Measurements from ENCODE around the gene CTIF.

Gene CTIF

GRCh38 chr18:48619501-48619900, 80.7 kb downstream of the CTIF start:
- no peak for DNase-seq (ENCODE audit: low read depth in 2 of 3, low spot score in 1 of 3)

DNA sequence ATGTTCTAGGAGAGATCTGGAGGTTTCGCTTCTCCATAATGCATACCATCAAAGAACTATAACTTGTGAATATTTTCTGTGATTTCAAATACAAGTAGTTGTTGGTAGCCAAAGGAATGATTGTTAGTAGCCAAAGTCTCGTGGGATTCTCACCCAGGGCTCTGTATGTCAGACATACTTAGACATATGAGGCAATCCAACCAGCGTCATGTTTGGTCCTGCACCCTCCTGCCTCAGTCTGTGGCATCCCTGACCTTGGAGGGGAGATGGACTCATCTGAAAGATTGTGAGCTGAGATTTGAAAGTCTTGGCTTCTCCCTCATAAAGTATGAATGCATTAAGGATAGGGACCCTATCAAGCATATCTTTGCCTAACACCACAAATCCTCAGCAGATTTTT, 81.2 kb downstream of the CTIF start:
- no peak for DNase-seq (ENCODE audit: low read depth in 2 of 3, low spot score in 1 of 3)

DNA sequence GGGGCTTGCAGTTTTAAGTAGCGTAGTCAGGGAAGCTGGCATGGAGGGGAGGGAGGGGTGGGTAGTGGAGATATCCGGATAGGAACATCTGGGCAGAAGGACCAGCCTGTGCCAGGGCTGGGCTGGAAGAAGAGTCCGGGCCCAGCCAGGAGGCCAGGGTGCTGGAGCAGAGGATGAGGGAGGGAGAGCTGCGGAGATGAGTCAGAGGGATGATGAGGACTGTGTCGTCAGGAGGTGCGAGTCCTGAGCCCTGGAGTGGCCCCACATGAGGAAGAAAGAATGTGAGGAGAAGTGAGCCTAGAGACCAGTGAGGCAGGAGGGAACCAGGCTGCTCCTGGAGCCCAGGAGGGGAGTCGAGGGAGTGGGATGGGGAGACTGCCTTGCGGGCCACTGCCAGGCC, 82.4 kb downstream of the CTIF start:
- no peak for DNase-seq (ENCODE audit: low read depth in 2 of 3, low spot score in 1 of 3)

GRCh38 chr18:48621815-48622555, 83.2 kb downstream of the CTIF start:
- DNase-seq (ENCODE audit: low read depth in 2 of 3, low spot score in 1 of 3): no peak

GRCh38 chr18:48622911-48623431, 84.1 kb downstream of the CTIF start:
- no peak for DNase-seq (ENCODE audit: low read depth in 2 of 3, low spot score in 1 of 3)

GRCh38 chr18:48623468-48624235, 84.8 kb downstream of the CTIF start:
- DNase-seq (ENCODE audit: low read depth in 2 of 3, low spot score in 1 of 3): no peak

- DNase-seq (ENCODE audit: low read depth in 2 of 3, low spot score in 1 of 3): no peak
These were observed 86.0 kb downstream of the CTIF start for GRCh38 chr18:48624856-48625255.

DNA sequence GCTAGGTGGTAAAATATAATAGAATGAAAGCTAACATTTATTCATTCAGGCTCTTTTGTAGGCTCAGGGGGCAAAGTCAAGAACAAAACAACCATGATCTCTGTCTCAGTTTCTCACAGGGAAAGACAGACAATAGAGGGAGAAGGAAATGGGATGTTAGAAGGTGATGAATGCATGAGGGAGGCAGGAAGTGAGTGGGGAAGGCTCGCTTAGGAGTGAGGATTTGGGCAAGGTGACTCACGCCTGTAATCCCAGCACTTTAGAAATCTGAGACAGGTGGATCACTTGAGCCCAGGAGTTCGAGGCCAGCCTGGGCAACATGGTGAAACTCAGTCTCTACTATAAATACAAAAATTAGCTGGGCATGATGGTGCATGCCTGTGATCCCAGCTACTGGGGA, 88.4 kb downstream of the CTIF start:
- no peak for DNase-seq (ENCODE audit: low read depth in 2 of 3, low spot score in 1 of 3)

- no peak for DNase-seq (ENCODE audit: low read depth in 2 of 3, low spot score in 1 of 3)
These were observed 91.0 kb downstream of the CTIF start for GRCh38 chr18:48629730-48630324.

DNA sequence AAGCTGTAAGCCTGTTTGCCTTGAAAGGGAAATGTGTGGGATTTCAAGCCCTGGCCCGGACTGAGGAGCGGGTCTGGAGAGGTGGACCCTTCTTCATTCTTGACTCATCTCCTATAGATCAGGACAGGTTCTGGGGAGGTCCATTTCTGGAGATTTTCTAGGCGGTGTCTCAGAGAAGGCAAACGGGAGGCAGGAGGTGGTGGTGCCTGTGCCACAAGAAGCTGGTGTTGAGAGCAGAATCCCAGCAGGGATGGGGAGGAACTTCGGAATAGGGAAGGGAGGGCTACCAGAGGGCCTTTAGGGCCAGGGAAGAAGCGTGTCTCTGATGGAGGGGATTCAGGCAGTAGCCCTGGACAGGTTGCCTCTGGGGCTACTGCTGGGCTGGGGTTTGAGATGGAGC, 93.0 kb downstream of the CTIF start:
- no peak for DNase-seq (ENCODE audit: low read depth in 2 of 3, low spot score in 1 of 3)

- DNase-seq (ENCODE audit: low read depth in 2 of 3, low spot score in 1 of 3): no peak
These were observed 93.9 kb downstream of the CTIF start for GRCh38 chr18:48632676-48633257.

- DNase-seq (ENCODE audit: low read depth in 2 of 3, low spot score in 1 of 3): no peak
These were observed 95.7 kb downstream of the CTIF start for GRCh38 chr18:48634491-48634890.

GRCh38 chr18:48634975-48635374, 96.1 kb downstream of the CTIF start:
- no peak for DNase-seq (ENCODE audit: low read depth in 2 of 3, low spot score in 1 of 3)

DNA sequence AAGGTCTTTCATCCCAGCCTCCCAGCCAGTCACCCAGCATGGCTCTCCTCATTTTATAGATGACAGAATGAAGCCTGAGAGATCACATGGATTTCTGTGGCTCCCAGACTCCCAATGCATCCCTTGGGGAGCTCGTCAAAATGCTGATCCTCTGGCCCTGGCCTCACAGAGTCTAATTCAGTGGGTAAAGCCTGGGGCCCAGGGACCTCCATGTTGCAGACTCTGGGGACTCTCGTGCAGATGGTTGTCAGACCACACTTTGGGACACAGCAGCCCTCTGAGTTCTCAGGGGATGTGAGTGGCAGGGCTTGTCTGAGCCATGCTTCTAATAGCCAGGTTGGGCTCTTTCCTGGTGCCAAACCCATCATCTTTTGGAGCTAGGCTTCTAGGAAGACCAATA, 97.0 kb downstream of the CTIF start:
- DNase-seq (ENCODE audit: low read depth in 2 of 3, low spot score in 1 of 3): no peak

DNA sequence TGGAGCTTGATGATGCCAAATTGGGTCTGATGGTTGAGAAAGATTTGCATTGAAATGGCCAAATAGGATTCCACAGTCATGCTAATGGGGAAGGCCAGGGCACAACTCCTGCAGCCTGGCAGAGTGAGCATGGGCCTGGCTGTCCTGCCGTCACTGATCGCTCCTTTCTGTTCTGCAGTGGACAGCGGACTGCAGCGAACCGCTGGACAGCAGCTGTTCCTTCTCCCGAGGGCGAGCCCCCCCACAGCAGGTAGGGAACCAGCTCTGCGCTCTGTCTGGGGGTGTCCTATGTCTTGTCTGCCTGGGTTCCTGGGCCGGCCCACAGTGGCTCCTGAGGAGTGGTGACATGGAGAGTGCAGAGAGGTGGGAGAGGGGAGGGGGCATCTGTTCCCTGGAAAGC, 97.6 kb downstream of the CTIF start:
- no peak for DNase-seq (ENCODE audit: low read depth in 2 of 3, low spot score in 1 of 3)

DNA sequence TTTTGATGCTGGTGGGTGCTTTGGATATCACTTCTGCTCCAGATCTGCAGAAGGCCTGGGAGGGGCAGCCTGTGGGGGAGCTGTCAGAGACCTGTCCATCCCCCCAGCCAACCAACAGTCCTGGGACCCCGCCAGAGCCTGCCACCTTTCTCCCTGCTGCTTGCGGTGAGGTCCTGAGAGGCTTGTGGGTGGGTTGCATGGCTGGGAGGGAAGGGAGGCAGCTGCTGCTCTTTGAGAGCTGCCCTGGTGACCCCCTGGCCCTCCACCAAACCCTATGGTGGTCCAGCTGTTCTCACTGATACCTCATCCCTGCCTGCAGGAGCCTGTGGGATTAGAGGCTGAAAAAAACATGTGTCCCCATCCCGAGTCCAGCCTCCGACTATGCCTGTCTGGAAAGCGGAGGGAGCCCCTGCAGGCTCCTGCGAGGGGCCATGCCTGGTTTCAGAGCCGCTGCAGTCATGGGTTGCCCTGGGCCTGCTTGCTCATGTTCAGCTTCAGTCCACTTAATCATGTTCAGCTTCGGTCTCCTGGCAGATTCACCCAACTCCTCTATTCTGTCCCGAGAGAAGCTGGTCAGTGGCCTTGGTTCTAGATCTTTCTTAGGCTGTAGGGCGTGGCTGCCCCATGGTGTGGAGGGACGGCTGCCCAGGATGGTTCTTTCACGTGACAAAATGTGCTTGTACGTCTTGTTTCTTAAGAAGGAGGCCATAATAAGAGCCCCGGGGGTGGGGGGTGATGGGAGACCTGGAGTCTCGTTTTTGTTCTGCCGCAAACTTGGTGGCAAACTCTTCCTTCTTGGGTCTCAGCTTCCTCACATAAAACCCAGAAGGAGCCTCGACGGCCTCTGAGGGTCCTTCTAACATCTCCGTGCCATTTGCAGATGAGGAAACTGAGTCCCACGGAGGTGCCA, 98.5 kb downstream of the CTIF start:
- no peak for DNase-seq (ENCODE audit: low read depth in 2 of 3, low spot score in 1 of 3)

DNA sequence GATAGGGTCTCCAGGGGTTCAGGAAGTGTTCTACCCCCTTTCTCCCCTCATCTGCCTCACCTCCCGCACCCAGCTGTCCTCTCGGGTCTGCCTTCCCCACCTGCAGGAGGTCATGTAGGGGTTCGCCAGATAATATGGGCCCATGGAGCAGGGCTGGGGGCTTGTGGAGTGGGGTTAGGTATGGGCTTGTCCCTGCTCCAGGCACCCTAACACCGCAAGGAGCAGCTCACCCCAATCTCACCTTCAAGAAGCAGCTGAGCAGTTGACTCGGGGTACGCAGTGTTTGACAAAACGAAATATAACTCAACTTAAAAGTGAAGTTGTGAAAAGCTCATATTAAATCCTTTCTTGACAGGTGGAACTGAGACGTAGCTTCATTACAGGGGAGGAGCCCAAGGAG, 99.6 kb downstream of the CTIF start:
- DNase-seq (ENCODE audit: low read depth in 2 of 3, low spot score in 1 of 3): no peak

DNA sequence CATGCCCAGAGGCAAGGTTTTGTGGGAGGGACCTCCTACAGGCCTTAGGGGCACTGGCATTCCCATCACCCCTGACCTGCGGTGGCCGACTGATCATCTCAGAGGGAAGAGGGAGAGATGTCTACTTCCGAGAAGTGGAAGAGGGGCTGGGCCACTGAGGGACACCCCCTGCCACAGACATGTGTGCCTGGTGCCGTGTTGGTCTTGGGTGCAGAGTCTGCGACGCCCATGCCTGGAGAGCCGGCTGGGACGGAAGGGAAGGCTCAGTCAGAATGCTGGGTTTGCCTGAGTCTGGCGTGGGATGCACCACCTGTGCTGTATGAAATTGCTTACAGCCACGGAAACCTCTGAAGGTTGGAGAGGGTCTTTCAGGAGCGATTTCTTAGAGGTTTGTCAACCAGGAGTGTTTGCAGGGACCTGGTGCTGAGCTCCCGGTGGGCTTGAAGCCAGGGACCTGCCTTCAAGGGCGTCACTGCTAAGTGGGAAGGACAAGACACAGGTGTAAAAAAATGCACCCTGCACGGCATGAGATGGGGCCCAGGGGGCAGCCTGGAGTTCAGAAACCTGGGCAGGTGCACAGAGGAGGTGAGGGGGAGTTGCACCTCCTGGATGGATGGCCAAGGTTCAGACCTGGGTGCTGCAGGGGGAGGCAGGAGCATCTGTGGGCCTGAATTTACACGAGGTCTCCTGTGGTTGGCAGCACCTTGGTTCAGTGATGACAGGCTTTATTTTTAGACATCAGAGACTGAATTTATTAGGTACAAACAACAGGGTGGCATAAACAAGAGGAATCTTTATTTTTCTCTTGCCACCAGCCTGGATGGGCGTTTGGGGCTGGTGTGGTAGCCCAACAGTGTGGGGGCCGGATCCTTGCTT, 100.3 kb downstream of the CTIF start:
- DNase-seq (ENCODE audit: low read depth in 2 of 3, low spot score in 1 of 3): no peak

DNA sequence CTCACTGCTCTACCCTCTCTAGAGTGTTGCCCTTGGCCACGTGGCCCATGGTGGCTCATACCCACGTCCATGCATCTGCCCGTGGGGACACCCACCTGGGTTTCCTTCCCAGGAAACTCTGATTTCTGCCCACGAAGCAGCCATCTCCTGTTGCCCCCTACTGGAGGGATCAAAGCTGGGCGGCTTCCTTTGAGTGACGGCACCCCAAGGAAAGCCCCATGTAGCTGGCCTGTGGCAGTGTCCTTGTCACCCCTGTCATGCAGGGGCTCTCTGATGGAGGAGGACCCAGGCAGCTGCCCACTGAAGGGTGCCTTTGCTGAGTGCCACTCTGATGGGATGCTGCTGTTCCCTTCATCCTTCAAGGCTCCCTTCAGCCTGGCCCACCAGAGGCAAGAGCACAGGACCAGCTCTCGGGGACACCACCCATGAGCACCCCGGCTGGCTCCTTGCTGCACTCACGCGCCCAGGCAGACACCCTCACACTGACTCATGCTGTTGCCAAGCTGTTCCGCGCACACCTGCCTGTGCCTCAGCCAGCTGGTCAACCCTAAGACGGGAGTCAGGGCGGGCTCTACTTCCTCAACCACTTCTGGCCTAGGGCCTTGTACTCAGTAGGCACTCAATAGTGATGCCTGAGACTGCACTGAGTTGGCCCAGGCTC, 101.1 kb downstream of the CTIF start:
- DNase-seq (ENCODE audit: low read depth in 2 of 3, low spot score in 1 of 3): no peak

Measured in stimulated activated CD4-positive, alpha-beta T cell treated with anti-CD3 and anti-CD28 coated beads, Interleukin-12 subunit alpha, Interleukin-12 subunit beta, amount 100 ng/mL, for 48 hours (primary cell).